ENCODE results near the gene SCFD2.

The SCFD2 gene

DNA sequence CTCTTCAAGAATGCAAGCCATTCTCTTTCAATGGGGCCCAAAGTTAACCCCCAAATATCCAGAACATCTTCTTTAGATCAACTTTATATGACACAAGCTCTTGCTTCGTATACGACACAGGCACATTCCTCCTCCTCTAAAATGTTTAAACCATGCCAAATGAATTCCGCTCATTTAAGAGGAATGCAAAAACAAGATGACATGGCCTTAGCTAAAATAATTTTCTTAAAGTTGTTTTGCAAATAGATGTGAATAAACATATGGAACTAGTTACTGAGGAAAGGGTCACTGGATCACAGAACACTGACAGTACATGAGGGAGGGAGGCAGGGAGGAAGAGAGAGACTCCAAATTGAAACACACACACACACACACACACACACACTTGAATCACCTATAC is 406.3 kb downstream of the SCFD2 start:
- DNase-seq (ENCODE audit: low read depth) = peak; percentile 92
- TF ChIP-seq, protein P1, sequence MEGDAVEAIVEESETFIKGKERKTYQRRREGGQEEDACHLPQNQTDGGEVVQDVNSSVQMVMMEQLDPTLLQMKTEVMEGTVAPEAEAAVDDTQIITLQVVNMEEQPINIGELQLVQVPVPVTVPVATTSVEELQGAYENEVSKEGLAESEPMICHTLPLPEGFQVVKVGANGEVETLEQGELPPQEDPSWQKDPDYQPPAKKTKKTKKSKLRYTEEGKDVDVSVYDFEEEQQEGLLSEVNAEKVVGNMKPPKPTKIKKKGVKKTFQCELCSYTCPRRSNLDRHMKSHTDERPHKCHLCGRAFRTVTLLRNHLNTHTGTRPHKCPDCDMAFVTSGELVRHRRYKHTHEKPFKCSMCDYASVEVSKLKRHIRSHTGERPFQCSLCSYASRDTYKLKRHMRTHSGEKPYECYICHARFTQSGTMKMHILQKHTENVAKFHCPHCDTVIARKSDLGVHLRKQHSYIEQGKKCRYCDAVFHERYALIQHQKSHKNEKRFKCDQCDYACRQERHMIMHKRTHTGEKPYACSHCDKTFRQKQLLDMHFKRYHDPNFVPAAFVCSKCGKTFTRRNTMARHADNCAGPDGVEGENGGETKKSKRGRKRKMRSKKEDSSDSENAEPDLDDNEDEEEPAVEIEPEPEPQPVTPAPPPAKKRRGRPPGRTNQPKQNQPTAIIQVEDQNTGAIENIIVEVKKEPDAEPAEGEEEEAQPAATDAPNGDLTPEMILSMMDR (conservative IDR thresholded peaks at IDR 0.05; ENCODE audit: control insufficient read depth, insufficient read depth, low read depth, low read length) = no peak
- no peak overlapping the region for H3K4me3 ChIP-seq (ENCODE audit: control insufficient read depth, low read depth, low read length)

DNA sequence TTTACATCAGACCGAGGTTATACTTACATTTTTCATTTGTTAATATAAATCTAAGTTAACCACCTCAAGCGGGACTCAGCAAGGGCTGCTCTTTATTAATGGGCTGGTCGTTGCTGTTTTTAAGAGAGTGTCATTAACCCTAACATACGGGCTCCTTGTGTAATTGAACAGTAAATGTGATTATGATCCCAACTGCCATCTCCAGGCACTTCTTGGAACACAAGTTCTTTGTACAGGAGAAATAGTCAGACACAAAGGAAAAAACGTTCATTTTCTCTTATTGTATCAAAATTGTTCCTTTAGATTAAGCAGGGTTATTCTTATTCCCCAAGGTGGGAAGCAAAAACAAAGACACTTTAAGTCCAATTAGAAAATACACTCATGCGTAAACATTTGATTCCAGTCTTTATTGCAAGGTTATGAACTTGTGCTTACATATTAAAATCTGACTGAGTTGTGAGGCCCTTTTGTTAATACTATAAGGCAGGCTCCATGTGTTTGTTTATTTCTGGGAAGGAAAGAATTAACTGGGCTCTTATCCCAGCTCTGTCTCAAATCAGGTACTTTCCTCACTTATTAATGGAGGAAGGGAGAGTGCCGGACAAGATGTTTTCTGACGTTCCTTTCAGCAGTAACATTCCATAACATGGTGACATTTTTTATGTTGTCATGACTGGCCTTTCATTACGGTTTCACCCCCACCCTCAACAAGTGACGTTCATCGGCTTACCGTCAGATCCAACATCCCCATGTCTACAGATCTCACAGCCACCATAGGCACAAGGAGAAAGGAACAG is 407.8 kb downstream of the SCFD2 start:
- H3K4me3 ChIP-seq (ENCODE audit: control insufficient read depth, low read depth, low read length) = no peak overlapping the region
- no peak for DNase-seq (ENCODE audit: low read depth)
- TF ChIP-seq, protein P1 (conservative IDR thresholded peaks at IDR 0.05; ENCODE audit: control insufficient read depth, insufficient read depth, low read depth, low read length) = no peak

- DNase-seq (ENCODE audit: low read depth) = peak; percentile 51
- H3K4me3 ChIP-seq (ENCODE audit: control insufficient read depth, low read depth, low read length) = no peak overlapping the region
- TF ChIP-seq, protein P1 (conservative IDR thresholded peaks at IDR 0.05; ENCODE audit: control insufficient read depth, insufficient read depth, low read depth, low read length) = no peak
Observed at GRCh38 chr4:52957220-52957686, 408.6 kb downstream of the SCFD2 start.

- DNase-seq (ENCODE audit: low read depth) = peak; percentile 29
- TF ChIP-seq, protein P1 (conservative IDR thresholded peaks at IDR 0.05; ENCODE audit: control insufficient read depth, insufficient read depth, low read depth, low read length) = no peak
- H3K4me3 ChIP-seq (ENCODE audit: control insufficient read depth, low read depth, low read length) = no peak overlapping the region
Observed at GRCh38 chr4:52956691-52957090, 409.2 kb downstream of the SCFD2 start.

DNA sequence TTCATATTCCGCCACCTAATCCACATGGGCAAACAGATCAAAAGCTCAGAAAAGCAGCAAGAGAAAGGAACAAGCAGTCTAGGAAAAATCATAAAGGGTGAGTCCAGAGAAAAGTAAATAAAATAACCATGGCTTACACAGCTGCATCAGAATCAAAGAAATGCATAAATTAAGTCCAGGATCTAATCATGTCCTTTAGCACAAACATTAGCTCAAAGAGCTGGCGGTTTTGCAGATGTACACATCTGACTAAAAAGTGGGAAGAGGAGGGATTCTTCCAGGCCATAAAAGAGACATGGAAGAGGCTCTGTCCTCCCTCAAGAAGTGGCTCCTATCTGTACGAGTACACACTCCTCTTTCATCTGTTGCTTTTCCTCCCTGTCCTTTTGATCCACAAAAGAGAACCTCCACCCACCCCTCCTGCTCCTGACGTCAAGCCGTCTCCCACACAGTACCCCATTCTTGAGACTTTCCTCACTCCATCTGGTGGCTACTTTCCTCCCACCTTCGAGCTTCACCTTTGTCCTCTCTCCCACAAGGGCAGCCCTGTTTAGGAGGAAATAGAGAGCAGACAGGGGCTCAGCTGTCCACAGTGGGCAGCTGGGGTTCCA is 411.2 kb downstream of the SCFD2 start:
- TF ChIP-seq, protein P1 (conservative IDR thresholded peaks at IDR 0.05; ENCODE audit: control insufficient read depth, insufficient read depth, low read depth, low read length) = no peak
- H3K4me3 ChIP-seq (ENCODE audit: control insufficient read depth, low read depth, low read length) = no peak overlapping the region
- DNase-seq (ENCODE audit: low read depth) = peak; percentile 28

DNA sequence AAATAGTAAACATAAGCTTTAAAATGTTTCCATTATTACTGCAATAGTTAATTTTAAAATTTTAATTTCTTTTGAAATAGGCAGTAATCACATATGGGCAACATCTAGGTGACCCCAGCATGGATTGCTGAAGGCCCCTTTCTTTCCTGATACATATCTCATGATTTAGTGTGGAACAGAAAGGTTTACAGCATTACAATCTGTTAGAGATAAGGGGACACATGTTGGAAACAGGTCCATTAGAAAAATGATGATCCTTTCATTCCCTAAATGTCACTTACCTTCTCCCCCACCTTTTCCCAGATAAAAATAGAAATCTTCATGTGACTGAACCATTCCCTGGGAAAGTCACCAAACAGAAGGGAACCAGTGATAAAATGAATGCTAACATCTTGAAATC is 413.3 kb downstream of the SCFD2 start:
- no peak for DNase-seq (ENCODE audit: low read depth)
- TF ChIP-seq, protein P1 (conservative IDR thresholded peaks at IDR 0.05; ENCODE audit: control insufficient read depth, insufficient read depth, low read depth, low read length) = no peak
- H3K4me3 ChIP-seq (ENCODE audit: control insufficient read depth, low read depth, low read length) = no peak overlapping the region

All from fibroblast of mammary gland (primary cell).